ENCODE results near the gene TAF6L. TPM values are rescaled to one million over a fixed set of nuclear protein-coding genes. Genes with fewer than 3 reads are reported as not detected.

Gene TAF6L
- total RNA-seq, 1 experiment from 2014 or later = 28.9 TPM

DNA sequence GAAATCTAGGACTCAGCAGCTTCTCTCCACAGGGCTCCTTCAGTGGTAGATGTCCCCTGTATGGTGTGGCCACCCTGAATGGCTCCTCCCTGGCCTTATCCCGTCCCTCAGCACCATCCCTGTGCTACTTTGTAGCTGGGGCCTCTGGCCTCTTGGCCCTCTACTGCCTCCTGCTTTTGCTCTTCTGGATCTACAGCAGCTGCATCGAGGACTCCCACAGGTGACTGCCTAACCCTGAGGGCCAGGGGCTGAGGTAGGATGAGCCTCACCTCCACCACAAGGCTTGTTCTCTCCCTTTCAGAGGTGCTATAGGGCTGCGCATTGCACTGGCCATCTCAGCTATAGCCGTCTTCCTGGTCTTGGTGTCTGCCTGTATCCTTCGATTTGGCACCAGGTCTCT is 17.8 kb downstream of the TAF6L start:
- no peak for DNase-seq
- BruUV-seq (replicated peaks) = no TSS peak
- no peaks in the 10 kb centered on the region for H3K9me3 Mint-ChIP-seq (ENCODE audit: low read depth, unreplicated experiment)
- peaks cover 76% of the 10 kb centered on the region for H3K36me3 Mint-ChIP-seq (ENCODE audit: insufficient read depth, unreplicated experiment)
- H3K27me3 Mint-ChIP-seq (ENCODE audit: unreplicated experiment) = no peaks in the 10 kb centered on the region
- intact Hi-C loops (cut with micrococcal nuclease; ENCODE audit: unreplicated experiment) = loop anchor here (5.0 kb wide), 1 partner anchor 88 kb away; no protein-coding TSS in a partner anchor
- CTCF ChIA-PET = no interaction called here
- TF ChIP-seq, protein P1, sequence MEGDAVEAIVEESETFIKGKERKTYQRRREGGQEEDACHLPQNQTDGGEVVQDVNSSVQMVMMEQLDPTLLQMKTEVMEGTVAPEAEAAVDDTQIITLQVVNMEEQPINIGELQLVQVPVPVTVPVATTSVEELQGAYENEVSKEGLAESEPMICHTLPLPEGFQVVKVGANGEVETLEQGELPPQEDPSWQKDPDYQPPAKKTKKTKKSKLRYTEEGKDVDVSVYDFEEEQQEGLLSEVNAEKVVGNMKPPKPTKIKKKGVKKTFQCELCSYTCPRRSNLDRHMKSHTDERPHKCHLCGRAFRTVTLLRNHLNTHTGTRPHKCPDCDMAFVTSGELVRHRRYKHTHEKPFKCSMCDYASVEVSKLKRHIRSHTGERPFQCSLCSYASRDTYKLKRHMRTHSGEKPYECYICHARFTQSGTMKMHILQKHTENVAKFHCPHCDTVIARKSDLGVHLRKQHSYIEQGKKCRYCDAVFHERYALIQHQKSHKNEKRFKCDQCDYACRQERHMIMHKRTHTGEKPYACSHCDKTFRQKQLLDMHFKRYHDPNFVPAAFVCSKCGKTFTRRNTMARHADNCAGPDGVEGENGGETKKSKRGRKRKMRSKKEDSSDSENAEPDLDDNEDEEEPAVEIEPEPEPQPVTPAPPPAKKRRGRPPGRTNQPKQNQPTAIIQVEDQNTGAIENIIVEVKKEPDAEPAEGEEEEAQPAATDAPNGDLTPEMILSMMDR (IDR thresholded peaks at IDR 0.05; ENCODE audit: unreplicated experiment) = no peak
- H3K27ac Mint-ChIP-seq (ENCODE audit: unreplicated experiment) = peak overlapping the region; percentile 77
- peaks cover 24% of the 10 kb centered on the region for H3K4me1 Mint-ChIP-seq (ENCODE audit: low read depth, unreplicated experiment)
- peak overlapping the region; percentile 96 for H3K4me3 Mint-ChIP-seq (ENCODE audit: low read depth, unreplicated experiment)

DNA sequence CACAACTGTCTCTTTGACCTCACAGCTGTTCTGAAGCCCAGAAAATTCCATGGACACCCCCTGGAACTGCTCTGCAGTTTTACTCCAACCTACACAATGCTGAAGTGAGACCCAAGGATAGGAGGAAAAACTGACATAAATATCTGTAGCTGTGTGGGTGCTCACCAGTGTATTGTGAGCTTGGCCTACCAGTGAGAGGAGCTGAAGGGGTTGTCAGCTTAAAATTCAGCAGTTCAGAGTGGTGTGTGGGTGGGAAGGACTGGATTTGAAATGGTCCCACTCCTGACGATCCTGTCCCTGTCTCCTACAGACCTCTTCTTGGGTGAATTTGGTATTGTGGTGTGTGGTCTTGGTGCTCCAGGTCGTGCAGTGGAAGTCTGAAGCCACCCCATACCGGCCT is 18.4 kb downstream of the TAF6L start:
- DNase-seq = no peak
- H3K27ac Mint-ChIP-seq (ENCODE audit: unreplicated experiment) = no peak overlapping the region
- intact Hi-C loops (cut with micrococcal nuclease; ENCODE audit: unreplicated experiment) = loop anchor here (5.0 kb wide), 1 partner anchor 88 kb away; no protein-coding TSS in a partner anchor
- TF ChIP-seq, protein P1 (IDR thresholded peaks at IDR 0.05; ENCODE audit: unreplicated experiment) = no peak
- peaks cover 24% of the 10 kb centered on the region for H3K4me1 Mint-ChIP-seq (ENCODE audit: low read depth, unreplicated experiment)
- BruUV-seq (replicated peaks) = no TSS peak
- peaks cover 82% of the 10 kb centered on the region for H3K36me3 Mint-ChIP-seq (ENCODE audit: insufficient read depth, unreplicated experiment)
- no peaks in the 10 kb centered on the region for H3K9me3 Mint-ChIP-seq (ENCODE audit: low read depth, unreplicated experiment)
- peak overlapping the region; percentile 96 for H3K4me3 Mint-ChIP-seq (ENCODE audit: low read depth, unreplicated experiment)
- no peaks in the 10 kb centered on the region for H3K27me3 Mint-ChIP-seq (ENCODE audit: unreplicated experiment)
- CTCF ChIA-PET = no interaction called here

DNA sequence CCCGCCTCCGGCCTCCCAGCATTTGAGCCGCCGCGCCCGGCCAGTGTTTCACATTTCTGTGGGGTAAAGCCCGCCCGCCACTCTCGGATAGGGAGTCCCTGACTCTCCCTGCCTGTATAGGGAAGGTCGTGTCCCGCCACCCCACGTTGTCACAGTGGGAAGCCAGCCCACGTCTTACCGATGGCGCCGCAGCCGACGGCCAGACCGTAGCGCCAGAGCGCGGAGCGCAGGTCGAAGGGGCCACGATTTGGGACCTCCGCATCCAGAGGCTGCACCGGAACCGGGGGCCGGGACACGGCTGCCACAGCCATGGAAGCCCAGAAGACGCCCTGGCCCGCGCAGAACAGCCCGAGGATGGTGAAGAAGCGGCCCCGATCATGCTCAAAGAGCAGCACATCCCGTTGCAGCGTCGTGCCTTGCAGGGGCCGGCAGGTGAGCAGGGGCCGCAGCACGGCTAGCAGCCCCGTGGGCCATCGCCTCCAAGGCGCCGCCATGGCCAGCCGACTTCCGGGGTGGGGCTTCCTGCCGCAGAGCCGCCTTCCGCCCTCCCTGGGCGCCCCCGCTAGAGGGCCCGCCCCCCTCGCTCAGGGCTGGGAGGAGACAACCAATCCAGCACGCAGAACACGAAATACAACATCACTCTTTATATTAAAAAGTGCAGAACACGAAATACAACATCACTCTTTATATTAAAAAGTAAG is 20.5 kb downstream of the TAF6L start, which contains the start of gene TMEM223:
Gene TMEM223, minus strand, starts transcription at position 506 of the 701 bp plus-strand sequence. Its CDS starts 12 bp downstream, at position 494.
- no TSS peak for BruUV-seq (replicated peaks)
- H3K4me1 Mint-ChIP-seq (ENCODE audit: low read depth, unreplicated experiment) = peaks cover 24% of the 10 kb centered on the region

DNA sequence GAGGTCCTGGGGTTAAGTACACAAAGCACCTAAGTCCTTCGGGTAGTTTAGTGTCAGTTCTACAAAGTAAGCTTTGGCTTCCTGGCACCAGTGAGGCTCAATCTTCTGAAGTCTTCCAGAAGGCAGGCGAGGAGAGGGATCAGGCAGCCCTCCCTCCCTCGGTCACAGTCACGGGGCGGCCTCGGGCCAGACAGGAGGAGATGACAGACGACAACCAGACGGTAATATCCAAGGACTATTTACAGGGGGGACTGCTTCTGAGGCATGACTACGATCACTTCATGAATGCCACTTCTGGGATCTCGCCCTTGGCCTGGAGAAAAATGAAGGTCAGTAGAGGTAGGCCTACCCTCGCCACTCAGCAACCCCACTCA is 21.0 kb downstream of the TAF6L start:
- TF ChIP-seq, protein P1 (IDR thresholded peaks at IDR 0.05; ENCODE audit: unreplicated experiment) = no peak
- Mint-ChIP-seq H3K27ac (ENCODE audit: unreplicated experiment) (peak overlapping the region; percentile 68), H3K27me3 (ENCODE audit: unreplicated experiment) (no peaks in the 10 kb centered on the region), H3K9me3 (ENCODE audit: low read depth, unreplicated experiment) (no peaks in the 10 kb centered on the region), H3K4me1 (ENCODE audit: low read depth, unreplicated experiment) (peaks cover 24% of the 10 kb centered on the region), H3K36me3 (ENCODE audit: insufficient read depth, unreplicated experiment) (peaks cover 81% of the 10 kb centered on the region), H3K4me3 (ENCODE audit: low read depth, unreplicated experiment) (peak overlapping the region; percentile 96)
- BruUV-seq (replicated peaks) = no TSS peak
- CTCF ChIA-PET = no interaction called here
- intact Hi-C loops (cut with micrococcal nuclease; ENCODE audit: unreplicated experiment) = no loop called here
- no peak for DNase-seq

More for the DNA sequence above, 20.5 kb downstream of the TAF6L start, which contains the start of gene TMEM223:
- Mint-ChIP-seq H3K36me3 (ENCODE audit: insufficient read depth, unreplicated experiment) (peaks cover 84% of the 10 kb centered on the region), H3K4me3 (ENCODE audit: low read depth, unreplicated experiment) (peak within 1 kb of the TSS; percentile 96), H3K27me3 (ENCODE audit: unreplicated experiment) (no peaks in the 10 kb centered on the region), H3K27ac (ENCODE audit: unreplicated experiment) (peak within 1 kb of the TSS; percentile 68), H3K9me3 (ENCODE audit: low read depth, unreplicated experiment) (no peaks in the 10 kb centered on the region)
- CTCF ChIA-PET = interaction anchor here (0.7 kb wide), 1 partner anchor 117 kb away, joined by 3 read pairs; no protein-coding TSS in a partner anchor
- intact Hi-C loops (cut with micrococcal nuclease; ENCODE audit: unreplicated experiment) = no loop called here
- TF ChIP-seq, protein P1 (IDR thresholded peaks at IDR 0.05; ENCODE audit: unreplicated experiment) = peak; percentile 20
- peak; percentile 93 for DNase-seq

All from Calu3 (cell line).